K562 (cell line): ENCODE results near the gene LMBR1L. TPM values are rescaled to one million over a fixed set of nuclear protein-coding genes. Genes with fewer than 3 reads are reported as not detected.

Experiments used
- AFF4 ChIP-seq: sonication (generic); formaldehyde crosslinking; IDR thresholded peaks from 2 replicates; pipeline ENCODE4 v1.8.0; 2023; ENCODE audit warnings: mild to moderate bottlenecking, missing genetic modification reagents
- CCNT2 ChIP-seq: IDR thresholded peaks from 2 replicates; pipeline ENCODE4 v1.6.1; 2011; ENCODE audit warnings: borderline replicate concordance, low read depth, mild to moderate bottlenecking, moderate library complexity, mixed read lengths, low read length; ENCODE audit not compliant: insufficient read length; ENCODE audit errors: extremely low read depth
- ERF ChIP-seq: fragments of 450-650 bp; formaldehyde crosslinking; IDR thresholded peaks from 2 replicates; pipeline ENCODE4 v1.4.0; 2020; ENCODE audit warnings: mild to moderate bottlenecking, mixed read lengths
- FOXJ2 ChIP-seq: fragments of 200-800 bp; sonication (Bioruptor generic); IDR thresholded peaks from 2 replicates; pipeline ENCODE4 v1.6.1; 2016; ENCODE audit warnings: missing genetic modification characterization, missing compliant biosample characterization
- FOXP4 ChIP-seq: sonication (generic); formaldehyde crosslinking; IDR thresholded peaks from 2 replicates; pipeline ENCODE4 v1.8.0; 2022; ENCODE audit warnings: mild to moderate bottlenecking, missing genetic modification reagents, borderline replicate concordance
- MTA3 ChIP-seq: fragments of 450-650 bp; formaldehyde crosslinking; IDR thresholded peaks from 2 replicates; pipeline ENCODE4 v1.6.1; 2017; ENCODE audit warnings: mild to moderate bottlenecking, borderline replicate concordance
- NFE2 ChIP-seq: IDR thresholded peaks from 2 replicates; pipeline ENCODE4 v1.6.1; 2014; ENCODE audit warnings: antibody characterized with exemption, low read depth
- NR2C2 ChIP-seq, 2 experiments: fragments of 200-800 bp in 1 of 2; sonication (Bioruptor generic) in 1 of 2; sonication (generic) in 1 of 2; formaldehyde crosslinking in 1 of 2; IDR thresholded peaks; 2 replicates each; pipeline versions ENCODE4 v1.6.1 to v1.8.0; 2016 to 2022; ENCODE audit warnings: mild to moderate bottlenecking in 1 of 2, missing compliant biosample characterization in 1 of 2, missing genetic modification characterization in 1 of 2, missing genetic modification reagents in 1 of 2
- PCBP2 ChIP-seq: fragments of 200-400 bp; formaldehyde crosslinking; IDR thresholded peaks from 2 replicates; pipeline ENCODE4 v1.6.1; 2018; ENCODE audit warnings: low read length, low read depth, mild to moderate bottlenecking, moderate library complexity; ENCODE audit not compliant: poor library complexity, severe bottlenecking
- RBM17 ChIP-seq: fragments of 200-400 bp; formaldehyde crosslinking; IDR thresholded peaks from 2 replicates; pipeline ENCODE4 v1.6.1; 2017; ENCODE audit warnings: low read depth, mild to moderate bottlenecking, low read length, borderline replicate concordance
- RUNX1 ChIP-seq: sonication (generic); IDR thresholded peaks from 2 replicates; pipeline ENCODE4 v1.6.1; 2016; ENCODE audit warnings: antibody characterized with exemption, low read depth
- SFPQ ChIP-seq: fragments of 200-400 bp; formaldehyde crosslinking; IDR thresholded peaks from 2 replicates; pipeline ENCODE4 v1.6.1; 2017; ENCODE audit warnings: mild to moderate bottlenecking, low read depth, low read length, moderate library complexity
- THRAP3 ChIP-seq: fragments of 450-650 bp; IDR thresholded peaks from 2 replicates; pipeline ENCODE4 v1.6.1; 2016; ENCODE audit warnings: mild to moderate bottlenecking, inconsistent platforms, borderline replicate concordance
- ZFPM2 ChIP-seq: fragments of 250-450 bp; sonication (Bioruptor Pico); IDR thresholded peaks from 2 replicates; pipeline ENCODE4 v1.5.1; 2022; ENCODE audit warnings: mild to moderate bottlenecking
- ZNF212 ChIP-seq: fragments of 450-650 bp; formaldehyde crosslinking; IDR thresholded peaks from 2 replicates; pipeline ENCODE4 v1.4.0; 2020; ENCODE audit warnings: mild to moderate bottlenecking
- ZNF253 ChIP-seq: fragments of 250-450 bp; sonication (Bioruptor Pico); conservative IDR thresholded peaks from 2 replicates; pipeline ENCODE4 v1.6.1; 2021; ENCODE audit warnings: mild to moderate bottlenecking
- ZNF551 ChIP-seq: fragments of 250-450 bp; sonication (Bioruptor Pico); IDR thresholded peaks from 2 replicates; pipeline ENCODE4 v1.5.0; 2021; ENCODE audit warnings: mild to moderate bottlenecking, moderate library complexity
- ZNF561 ChIP-seq: fragments of 450-650 bp; formaldehyde crosslinking; conservative IDR thresholded peaks from 2 replicates; pipeline ENCODE4 v1.4.0; 2020; ENCODE audit warnings: mild to moderate bottlenecking, moderate library complexity
- polyA plus RNA-seq, 8 experiments: library from polyadenylated mRNA; depleted of rRNA in 4 of 8; stranded (reverse) in 5 of 8; unstranded in 3 of 8; fragments of >200 nt; fragmentation: Nextera tagmentation in 2 of 8; fragmentation: Illumina TruSeq in 1 of 8; extraction: Ambion mirVana in 2 of 8; extraction: Trizol in 1 of 8; gene quantifications; 2 replicates each; pipeline versions ENCODE4 v1.2.1 to v1.2.3, GENCODE V29; 2011 to 2014; ENCODE audit warnings: inconsistent platforms in 1 of 8, missing spikeins in 1 of 8
- total RNA-seq, 7 experiments: library from RNA; depleted of rRNA in 6 of 7; stranded (reverse); fragments of >200 nt in 6 of 7; fragmentation: Illumina TruSeq in 2 of 7; extraction: Trizol in 2 of 7; gene quantifications; 2 replicates each; pipeline versions ENCODE4 v1.2.1 to v1.2.3, GENCODE V29; 2011 to 2021; ENCODE audit warnings: low replicate concordance in 1 of 7

The LMBR1L gene
- total and polyA plus RNA-seq, 9 of the 15 experiments (the other 6 are each of a cell fraction or from before 2014, with no cell fraction given), result 2.5 to 57.0 (median 31.1) TPM

GRCh38 chr12:49126852-49127763 lies 16.5 kb upstream of the LMBR1L start (continued):
- TF ChIP-seq PCBP2 (no peak), ZFPM2 (CRISPR knock-in tag) (peak; percentile 97), ZNF253 (CRISPR knock-in tag) (peak; percentile 24; the same call in 1 of the 2 replicates), FOXP4 (no peak), ERF (CRISPR knock-in tag) (no peak; the same call in 1 of the 2 replicates), RUNX1 (peak; percentile 25; the same call in 1 of the 2 replicates), RBM17 (no peak), FOXJ2 (no peak), NR2C2 (CRISPR knock-in tag; IDR thresholded peaks at IDR 0.05) (no peak), NR2C2 (tag; IDR thresholded peaks at IDR 0.05) (no peak), ZNF212 (no peak), SFPQ (no peak), ZNF551 (CRISPR knock-in tag) (peak; percentile 16; the same call in 1 of the 2 replicates), NFE2 (peak; percentile 10; the same call in 1 of the 2 replicates), AFF4 (CRISPR knock-in tag) (peak; percentile 48; the same call in 1 of the 2 replicates), CCNT2 (no peak), MTA3 (0 out of 2 replicates have a peak, but pooled peaks have one; percentile 26), THRAP3 (peak; percentile 32; the same call in 1 of the 2 replicates), ZNF561 (no peak)
